Choroid plexus epithelial cell (primary cell): ENCODE results near the gene PPP6R2.

Source experiments
- DNase-seq: peaks from one replicate; pipeline ENCODE4 v3.0.0-alpha.2; 2010; ENCODE audit warnings: low read depth
- H3K4me3 ChIP-seq: 2 replicates; pipeline ENCODE4 v1.5.1; 2011; ENCODE audit warnings: low read depth, mild to moderate bottlenecking, control low read depth, low read length, moderate library complexity
- CTCF ChIP-seq: conservative IDR thresholded peaks from 2 replicates; pipeline ENCODE4 v1.5.1; 2011; ENCODE audit warnings: low read depth, mild to moderate bottlenecking, control low read depth, inconsistent platforms, low read length, moderate library complexity

The PPP6R2 gene

GRCh38 chr22:50437511-50438304 is 94.6 kb downstream of the PPP6R2 start:
- H3K4me3 ChIP-seq = no peak overlapping the region
- TF ChIP-seq CTCF = no peak
- no peak for DNase-seq

GRCh38 chr22:50438305-50439275 is 95.5 kb downstream of the PPP6R2 start:
- TF ChIP-seq CTCF = no peak
- DNase-seq = no peak
- H3K4me3 ChIP-seq = no peak overlapping the region

- DNase-seq = no peak
- no peak overlapping the region for H3K4me3 ChIP-seq
These were observed 96.3 kb downstream of the PPP6R2 start for GRCh38 chr22:50439314-50439870.

GRCh38 chr22:50439871-50440331 is 96.8 kb downstream of the PPP6R2 start:
- no peak for TF ChIP-seq CTCF
- DNase-seq = no peak
- no peak overlapping the region for H3K4me3 ChIP-seq

More at GRCh38 chr22:50439314-50439870, 96.3 kb downstream of the PPP6R2 start:
- TF ChIP-seq CTCF = no peak

- H3K4me3 ChIP-seq = no peak overlapping the region
- no peak for DNase-seq
- TF ChIP-seq CTCF = no peak
These were observed 97.6 kb downstream of the PPP6R2 start for GRCh38 chr22:50440544-50441249.

GRCh38 chr22:50441428-50441993 is 98.4 kb downstream of the PPP6R2 start:
- TF ChIP-seq CTCF = no peak
- no peak for DNase-seq
- H3K4me3 ChIP-seq = no peak overlapping the region
